ENCODE data around the gene LMNB1. TPM values are rescaled to one million over a fixed set of nuclear protein-coding genes. Genes with fewer than 3 reads are reported as not detected.

Gene LMNB1
- total and polyA plus RNA-seq, 2 of the 13 experiments (the other 11 are each of a cell fraction or from before 2014, with no cell fraction given): 12.5 to 159 TPM

DNA sequence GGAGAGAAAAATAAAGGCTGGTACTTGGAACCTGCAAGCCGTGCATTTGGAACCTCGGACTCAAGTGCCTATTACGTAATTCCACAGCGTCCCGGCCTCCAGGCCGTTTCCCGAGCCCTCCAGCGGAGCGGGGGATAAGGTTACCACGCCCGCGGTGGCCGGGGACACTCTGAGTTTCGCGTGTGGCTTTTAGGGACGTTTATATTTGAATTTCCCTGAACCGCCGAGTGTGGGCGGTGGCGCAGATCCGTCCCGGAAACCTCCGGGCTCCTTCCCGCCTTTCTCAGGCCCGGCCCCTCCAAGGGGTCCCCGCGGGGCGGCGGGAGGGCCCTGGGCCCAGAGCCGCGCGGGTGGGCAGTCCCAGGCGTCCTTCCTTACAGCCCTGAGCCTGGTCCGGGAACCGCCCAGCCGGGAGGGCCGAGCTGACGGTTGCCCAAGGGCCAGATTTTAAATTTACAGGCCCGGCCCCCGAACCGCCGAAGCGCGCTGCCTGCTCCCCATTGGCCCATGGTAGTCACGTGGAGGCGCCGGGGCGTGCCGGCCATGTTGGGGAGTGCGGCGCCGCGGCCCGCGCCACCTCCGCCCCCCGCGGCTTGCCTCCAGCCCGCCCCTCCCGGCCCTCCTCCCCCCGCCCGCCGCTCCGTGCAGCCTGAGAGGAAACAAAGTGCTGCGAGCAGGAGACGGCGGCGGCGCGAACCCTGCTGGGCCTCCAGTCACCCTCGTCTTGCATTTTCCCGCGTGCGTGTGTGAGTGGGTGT lies at the start of gene LMNB1 (continued):
- TF ChIP-seq BCL6 (CRISPR knock-in tag; IDR thresholded peaks at IDR 0.05): peak; percentile 39; the same call in 1 of the 2 replicates
- TF ChIP-seq, protein P1, sequence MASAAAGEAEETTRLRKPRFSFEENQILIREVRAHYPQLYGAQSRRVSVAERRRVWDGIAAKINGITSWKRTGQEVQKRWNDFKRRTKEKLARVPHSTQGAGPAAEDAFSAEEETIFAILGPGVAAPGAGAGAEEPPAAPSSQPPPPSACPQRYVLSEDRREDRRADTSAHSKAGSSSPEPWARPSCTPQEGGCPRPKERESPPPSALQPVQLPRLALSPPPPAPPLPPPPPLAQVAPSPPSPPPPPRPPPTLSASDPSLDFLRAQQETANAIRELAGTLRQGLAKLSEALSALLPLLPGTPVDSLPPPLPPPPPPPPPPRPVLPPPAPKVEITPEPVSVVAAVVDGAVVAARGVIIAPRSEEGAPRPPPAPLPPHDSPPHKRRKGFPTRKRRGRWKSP (CRISPR knock-in tag; IDR thresholded peaks at IDR 0.05): no peak; the same call in 1 of the 2 replicates
- TF ChIP-seq SPEN (CRISPR knock-in tag; IDR thresholded peaks at IDR 0.05; ENCODE audit: low read depth): no peak
- peak; percentile 72 for TF ChIP-seq KMT2B (CRISPR knock-in tag; IDR thresholded peaks at IDR 0.05)
- 0 out of 2 replicates have a peak, but pooled peaks have one; percentile 25 for TF ChIP-seq CBFB (CRISPR knock-in tag; IDR thresholded peaks at IDR 0.05)
- no peak for TF ChIP-seq STAT5B (CRISPR knock-in tag; IDR thresholded peaks at IDR 0.05)
- TF ChIP-seq, protein P2, sequence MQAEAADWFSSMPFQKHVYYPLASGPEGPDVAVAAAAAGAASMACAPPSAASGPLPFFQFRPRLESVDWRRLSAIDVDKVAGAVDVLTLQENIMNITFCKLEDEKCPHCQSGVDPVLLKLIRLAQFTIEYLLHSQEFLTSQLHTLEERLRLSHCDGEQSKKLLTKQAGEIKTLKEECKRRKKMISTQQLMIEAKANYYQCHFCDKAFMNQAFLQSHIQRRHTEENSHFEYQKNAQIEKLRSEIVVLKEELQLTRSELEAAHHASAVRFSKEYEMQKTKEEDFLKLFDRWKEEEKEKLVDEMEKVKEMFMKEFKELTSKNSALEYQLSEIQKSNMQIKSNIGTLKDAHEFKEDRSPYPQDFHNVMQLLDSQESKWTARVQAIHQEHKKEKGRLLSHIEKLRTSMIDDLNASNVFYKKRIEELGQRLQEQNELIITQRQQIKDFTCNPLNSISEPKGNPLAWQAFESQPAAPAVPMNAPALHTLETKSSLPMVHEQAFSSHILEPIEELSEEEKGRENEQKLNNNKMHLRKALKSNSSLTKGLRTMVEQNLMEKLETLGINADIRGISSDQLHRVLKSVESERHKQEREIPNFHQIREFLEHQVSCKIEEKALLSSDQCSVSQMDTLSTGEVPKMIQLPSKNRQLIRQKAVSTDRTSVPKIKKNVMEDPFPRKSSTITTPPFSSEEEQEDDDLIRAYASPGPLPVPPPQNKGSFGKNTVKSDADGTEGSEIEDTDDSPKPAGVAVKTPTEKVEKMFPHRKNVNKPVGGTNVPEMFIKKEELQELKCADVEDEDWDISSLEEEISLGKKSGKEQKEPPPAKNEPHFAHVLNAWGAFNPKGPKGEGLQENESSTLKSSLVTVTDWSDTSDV (CRISPR knock-in tag; IDR thresholded peaks at IDR 0.05): no peak
- no peak for TF ChIP-seq FIP1L1 (IDR thresholded peaks at IDR 0.05; ENCODE audit: borderline replicate concordance, insufficient read depth, low read depth, low read length)
- TF ChIP-seq ZFP37 (CRISPR knock-in tag; IDR thresholded peaks at IDR 0.05; ENCODE audit: borderline replicate concordance): peak; percentile 75
- TF ChIP-seq ZNF143 (CRISPR knock-in tag; IDR thresholded peaks at IDR 0.05): peak; percentile 21; the same call in 1 of the 2 replicates
- peak; percentile 81 for TF ChIP-seq GABPB1 (CRISPR knock-in tag; IDR thresholded peaks at IDR 0.05)
- TF ChIP-seq, protein P3, sequence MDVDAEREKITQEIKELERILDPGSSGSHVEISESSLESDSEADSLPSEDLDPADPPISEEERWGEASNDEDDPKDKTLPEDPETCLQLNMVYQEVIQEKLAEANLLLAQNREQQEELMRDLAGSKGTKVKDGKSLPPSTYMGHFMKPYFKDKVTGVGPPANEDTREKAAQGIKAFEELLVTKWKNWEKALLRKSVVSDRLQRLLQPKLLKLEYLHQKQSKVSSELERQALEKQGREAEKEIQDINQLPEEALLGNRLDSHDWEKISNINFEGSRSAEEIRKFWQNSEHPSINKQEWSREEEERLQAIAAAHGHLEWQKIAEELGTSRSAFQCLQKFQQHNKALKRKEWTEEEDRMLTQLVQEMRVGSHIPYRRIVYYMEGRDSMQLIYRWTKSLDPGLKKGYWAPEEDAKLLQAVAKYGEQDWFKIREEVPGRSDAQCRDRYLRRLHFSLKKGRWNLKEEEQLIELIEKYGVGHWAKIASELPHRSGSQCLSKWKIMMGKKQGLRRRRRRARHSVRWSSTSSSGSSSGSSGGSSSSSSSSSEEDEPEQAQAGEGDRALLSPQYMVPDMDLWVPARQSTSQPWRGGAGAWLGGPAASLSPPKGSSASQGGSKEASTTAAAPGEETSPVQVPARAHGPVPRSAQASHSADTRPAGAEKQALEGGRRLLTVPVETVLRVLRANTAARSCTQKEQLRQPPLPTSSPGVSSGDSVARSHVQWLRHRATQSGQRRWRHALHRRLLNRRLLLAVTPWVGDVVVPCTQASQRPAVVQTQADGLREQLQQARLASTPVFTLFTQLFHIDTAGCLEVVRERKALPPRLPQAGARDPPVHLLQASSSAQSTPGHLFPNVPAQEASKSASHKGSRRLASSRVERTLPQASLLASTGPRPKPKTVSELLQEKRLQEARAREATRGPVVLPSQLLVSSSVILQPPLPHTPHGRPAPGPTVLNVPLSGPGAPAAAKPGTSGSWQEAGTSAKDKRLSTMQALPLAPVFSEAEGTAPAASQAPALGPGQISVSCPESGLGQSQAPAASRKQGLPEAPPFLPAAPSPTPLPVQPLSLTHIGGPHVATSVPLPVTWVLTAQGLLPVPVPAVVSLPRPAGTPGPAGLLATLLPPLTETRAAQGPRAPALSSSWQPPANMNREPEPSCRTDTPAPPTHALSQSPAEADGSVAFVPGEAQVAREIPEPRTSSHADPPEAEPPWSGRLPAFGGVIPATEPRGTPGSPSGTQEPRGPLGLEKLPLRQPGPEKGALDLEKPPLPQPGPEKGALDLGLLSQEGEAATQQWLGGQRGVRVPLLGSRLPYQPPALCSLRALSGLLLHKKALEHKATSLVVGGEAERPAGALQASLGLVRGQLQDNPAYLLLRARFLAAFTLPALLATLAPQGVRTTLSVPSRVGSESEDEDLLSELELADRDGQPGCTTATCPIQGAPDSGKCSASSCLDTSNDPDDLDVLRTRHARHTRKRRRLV (CRISPR knock-in tag; IDR thresholded peaks at IDR 0.05): peak; percentile 88; the same call in 1 of the 2 replicates
- 0 out of 2 replicates have a peak, but pooled peaks have one; percentile 4 for TF ChIP-seq ZSCAN22 (CRISPR knock-in tag; IDR thresholded peaks at IDR 0.05)
- TF ChIP-seq FOXJ3 (CRISPR knock-in tag; IDR thresholded peaks at IDR 0.05; ENCODE audit: borderline replicate concordance): 0 out of 2 replicates have a peak, but pooled peaks have one; percentile 62
- TF ChIP-seq, protein P4, sequence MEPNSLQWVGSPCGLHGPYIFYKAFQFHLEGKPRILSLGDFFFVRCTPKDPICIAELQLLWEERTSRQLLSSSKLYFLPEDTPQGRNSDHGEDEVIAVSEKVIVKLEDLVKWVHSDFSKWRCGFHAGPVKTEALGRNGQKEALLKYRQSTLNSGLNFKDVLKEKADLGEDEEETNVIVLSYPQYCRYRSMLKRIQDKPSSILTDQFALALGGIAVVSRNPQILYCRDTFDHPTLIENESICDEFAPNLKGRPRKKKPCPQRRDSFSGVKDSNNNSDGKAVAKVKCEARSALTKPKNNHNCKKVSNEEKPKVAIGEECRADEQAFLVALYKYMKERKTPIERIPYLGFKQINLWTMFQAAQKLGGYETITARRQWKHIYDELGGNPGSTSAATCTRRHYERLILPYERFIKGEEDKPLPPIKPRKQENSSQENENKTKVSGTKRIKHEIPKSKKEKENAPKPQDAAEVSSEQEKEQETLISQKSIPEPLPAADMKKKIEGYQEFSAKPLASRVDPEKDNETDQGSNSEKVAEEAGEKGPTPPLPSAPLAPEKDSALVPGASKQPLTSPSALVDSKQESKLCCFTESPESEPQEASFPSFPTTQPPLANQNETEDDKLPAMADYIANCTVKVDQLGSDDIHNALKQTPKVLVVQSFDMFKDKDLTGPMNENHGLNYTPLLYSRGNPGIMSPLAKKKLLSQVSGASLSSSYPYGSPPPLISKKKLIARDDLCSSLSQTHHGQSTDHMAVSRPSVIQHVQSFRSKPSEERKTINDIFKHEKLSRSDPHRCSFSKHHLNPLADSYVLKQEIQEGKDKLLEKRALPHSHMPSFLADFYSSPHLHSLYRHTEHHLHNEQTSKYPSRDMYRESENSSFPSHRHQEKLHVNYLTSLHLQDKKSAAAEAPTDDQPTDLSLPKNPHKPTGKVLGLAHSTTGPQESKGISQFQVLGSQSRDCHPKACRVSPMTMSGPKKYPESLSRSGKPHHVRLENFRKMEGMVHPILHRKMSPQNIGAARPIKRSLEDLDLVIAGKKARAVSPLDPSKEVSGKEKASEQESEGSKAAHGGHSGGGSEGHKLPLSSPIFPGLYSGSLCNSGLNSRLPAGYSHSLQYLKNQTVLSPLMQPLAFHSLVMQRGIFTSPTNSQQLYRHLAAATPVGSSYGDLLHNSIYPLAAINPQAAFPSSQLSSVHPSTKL (CRISPR knock-in tag; IDR thresholded peaks at IDR 0.05): peak; percentile 63
- no peak for TF ChIP-seq SP140L (CRISPR knock-in tag; IDR thresholded peaks at IDR 0.05; ENCODE audit: borderline replicate concordance)
